ENCODE data around the gene MPDZ. TPM values are rescaled to one million over a fixed set of nuclear protein-coding genes. Genes with fewer than 3 reads are reported as not detected.
"Not testable (repeated sequence)": the region's sequence is repeated elsewhere in the genome, so short reads cannot be mapped to it uniquely, and the experiment has no call there.

MPDZ gene
- total and polyA plus RNA-seq, 2 experiments from 2014 or later, result 33.0 to 43.1 TPM

DNA sequence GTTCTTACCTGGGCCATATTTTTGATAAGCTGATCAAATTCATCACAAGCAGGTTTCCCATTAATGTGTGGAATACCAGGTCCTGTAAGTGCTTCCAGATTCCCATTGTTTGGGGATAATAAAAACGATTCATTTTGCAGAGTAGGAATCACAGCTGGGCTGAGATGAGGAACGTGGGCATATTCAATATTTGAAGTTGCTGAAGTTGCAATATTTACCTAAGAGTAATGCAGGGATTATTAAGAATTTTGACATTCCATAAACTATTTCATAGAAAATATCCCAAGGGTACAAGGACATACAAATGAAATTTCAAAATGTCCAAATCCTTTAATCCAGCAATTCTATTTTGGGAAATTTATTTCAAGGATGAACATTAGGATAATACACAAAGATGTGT, 55.1 kb downstream of the MPDZ start (continued):
- TF ChIP-seq, protein P1, sequence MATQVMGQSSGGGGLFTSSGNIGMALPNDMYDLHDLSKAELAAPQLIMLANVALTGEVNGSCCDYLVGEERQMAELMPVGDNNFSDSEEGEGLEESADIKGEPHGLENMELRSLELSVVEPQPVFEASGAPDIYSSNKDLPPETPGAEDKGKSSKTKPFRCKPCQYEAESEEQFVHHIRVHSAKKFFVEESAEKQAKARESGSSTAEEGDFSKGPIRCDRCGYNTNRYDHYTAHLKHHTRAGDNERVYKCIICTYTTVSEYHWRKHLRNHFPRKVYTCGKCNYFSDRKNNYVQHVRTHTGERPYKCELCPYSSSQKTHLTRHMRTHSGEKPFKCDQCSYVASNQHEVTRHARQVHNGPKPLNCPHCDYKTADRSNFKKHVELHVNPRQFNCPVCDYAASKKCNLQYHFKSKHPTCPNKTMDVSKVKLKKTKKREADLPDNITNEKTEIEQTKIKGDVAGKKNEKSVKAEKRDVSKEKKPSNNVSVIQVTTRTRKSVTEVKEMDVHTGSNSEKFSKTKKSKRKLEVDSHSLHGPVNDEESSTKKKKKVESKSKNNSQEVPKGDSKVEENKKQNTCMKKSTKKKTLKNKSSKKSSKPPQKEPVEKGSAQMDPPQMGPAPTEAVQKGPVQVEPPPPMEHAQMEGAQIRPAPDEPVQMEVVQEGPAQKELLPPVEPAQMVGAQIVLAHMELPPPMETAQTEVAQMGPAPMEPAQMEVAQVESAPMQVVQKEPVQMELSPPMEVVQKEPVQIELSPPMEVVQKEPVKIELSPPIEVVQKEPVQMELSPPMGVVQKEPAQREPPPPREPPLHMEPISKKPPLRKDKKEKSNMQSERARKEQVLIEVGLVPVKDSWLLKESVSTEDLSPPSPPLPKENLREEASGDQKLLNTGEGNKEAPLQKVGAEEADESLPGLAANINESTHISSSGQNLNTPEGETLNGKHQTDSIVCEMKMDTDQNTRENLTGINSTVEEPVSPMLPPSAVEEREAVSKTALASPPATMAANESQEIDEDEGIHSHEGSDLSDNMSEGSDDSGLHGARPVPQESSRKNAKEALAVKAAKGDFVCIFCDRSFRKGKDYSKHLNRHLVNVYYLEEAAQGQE (IDR thresholded peaks at IDR 0.05; ENCODE audit: unreplicated experiment), result no peak

DNA sequence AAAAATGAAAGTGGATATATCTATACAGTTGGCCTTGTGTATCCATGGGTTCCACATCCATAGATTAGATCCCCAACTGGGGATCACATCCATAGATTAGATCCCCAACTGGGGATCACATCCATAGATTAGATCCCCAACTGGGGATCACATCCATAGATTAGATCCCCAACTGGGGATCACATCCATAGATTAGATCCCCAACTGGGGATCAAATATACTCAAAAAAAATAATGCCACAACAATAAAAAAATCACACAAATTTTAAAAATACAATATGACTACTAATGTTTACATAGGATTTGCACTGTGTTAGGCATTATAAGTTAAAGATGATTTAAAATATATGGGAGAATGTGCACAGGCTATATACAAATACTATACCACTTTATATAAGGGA, 56.8 kb downstream of the MPDZ start:
- H3K36me3 Mint-ChIP-seq (ENCODE audit: low read depth); H3K4me3 Mint-ChIP-seq; H3K27me3 Mint-ChIP-seq (ENCODE audit: insufficient read depth, low read depth, poor library complexity): not testable (repeated sequence)

DNA sequence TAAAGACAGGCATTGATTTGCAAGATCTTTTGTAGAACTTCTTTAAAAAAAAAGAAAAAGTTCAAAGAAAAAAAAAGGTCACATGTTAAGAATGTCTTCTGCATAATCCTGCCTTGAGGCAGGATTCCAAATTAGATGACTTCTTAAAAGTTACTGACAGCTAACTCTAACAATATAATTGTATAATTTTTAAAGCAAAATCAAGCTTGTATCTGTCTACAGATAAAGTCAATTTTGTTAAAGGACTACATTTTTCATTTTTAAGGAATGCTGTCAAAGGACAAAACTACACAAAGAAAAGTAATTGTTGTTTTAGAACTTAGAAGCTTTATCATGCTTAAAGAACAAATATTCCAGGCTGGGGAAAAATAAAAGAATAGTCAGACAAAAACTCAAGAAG, 57.8 kb downstream of the MPDZ start:
- H3K27ac Mint-ChIP-seq, result no peak overlapping the region
- Histone ChIP-seq H3F3A (replicated peaks; ENCODE audit: low read depth) (no peaks in the 10 kb centered on the region), H3K4me2 (no peak overlapping the region), H4K20me1 (replicated peaks; ENCODE audit: insufficient read depth) (no peaks in the 10 kb centered on the region), H3K27me3 (ENCODE audit: insufficient read depth) (no peaks in the 10 kb centered on the region), H3K9me2 (ENCODE audit: insufficient read depth) (no peaks in the 10 kb centered on the region), H2AFZ (no peak overlapping the region), H3K27ac (ENCODE audit: low read depth) (no peak overlapping the region), H3K36me3 (ENCODE audit: insufficient read depth) (no peaks in the 10 kb centered on the region), H3K4me1 (ENCODE audit: insufficient read depth) (no peaks in the 10 kb centered on the region), H3K4me3 (no peak overlapping the region), H3K79me2 (replicated peaks; ENCODE audit: insufficient read depth) (no peaks in the 10 kb centered on the region)
- H3K9me3 Mint-ChIP-seq, result no peaks in the 10 kb centered on the region
- no peaks in the 10 kb centered on the region for H3K4me1 Mint-ChIP-seq
- H3K27me3 Mint-ChIP-seq (ENCODE audit: insufficient read depth, low read depth, poor library complexity), result no peaks in the 10 kb centered on the region
- H3K4me3 Mint-ChIP-seq, result no peak overlapping the region
- no peak for DNase-seq (ENCODE audit: low spot score)
- peaks cover 10% of the 10 kb centered on the region; the same call in 1 of the 3 replicates for H3K36me3 Mint-ChIP-seq (ENCODE audit: low read depth)
- ATAC-seq, result no peak
- TF ChIP-seq STAT1 (IDR thresholded peaks at IDR 0.05; ENCODE audit: unreplicated experiment) (no peak), NANOG (IDR thresholded peaks at IDR 0.05; ENCODE audit: borderline replicate concordance) (no peak), POLR2AphosphoS5 (IDR thresholded peaks at IDR 0.05; ENCODE audit: low read depth) (no peak), CREB1 (CRISPR knock-in tag; IDR thresholded peaks at IDR 0.05; ENCODE audit: low read depth) (no peak), ZNF114 (CRISPR knock-in tag; IDR thresholded peaks at IDR 0.05) (no peak)
- TF ChIP-seq, protein P1 (IDR thresholded peaks at IDR 0.05; ENCODE audit: unreplicated experiment), result no peak
- TF ChIP-seq, protein P2, sequence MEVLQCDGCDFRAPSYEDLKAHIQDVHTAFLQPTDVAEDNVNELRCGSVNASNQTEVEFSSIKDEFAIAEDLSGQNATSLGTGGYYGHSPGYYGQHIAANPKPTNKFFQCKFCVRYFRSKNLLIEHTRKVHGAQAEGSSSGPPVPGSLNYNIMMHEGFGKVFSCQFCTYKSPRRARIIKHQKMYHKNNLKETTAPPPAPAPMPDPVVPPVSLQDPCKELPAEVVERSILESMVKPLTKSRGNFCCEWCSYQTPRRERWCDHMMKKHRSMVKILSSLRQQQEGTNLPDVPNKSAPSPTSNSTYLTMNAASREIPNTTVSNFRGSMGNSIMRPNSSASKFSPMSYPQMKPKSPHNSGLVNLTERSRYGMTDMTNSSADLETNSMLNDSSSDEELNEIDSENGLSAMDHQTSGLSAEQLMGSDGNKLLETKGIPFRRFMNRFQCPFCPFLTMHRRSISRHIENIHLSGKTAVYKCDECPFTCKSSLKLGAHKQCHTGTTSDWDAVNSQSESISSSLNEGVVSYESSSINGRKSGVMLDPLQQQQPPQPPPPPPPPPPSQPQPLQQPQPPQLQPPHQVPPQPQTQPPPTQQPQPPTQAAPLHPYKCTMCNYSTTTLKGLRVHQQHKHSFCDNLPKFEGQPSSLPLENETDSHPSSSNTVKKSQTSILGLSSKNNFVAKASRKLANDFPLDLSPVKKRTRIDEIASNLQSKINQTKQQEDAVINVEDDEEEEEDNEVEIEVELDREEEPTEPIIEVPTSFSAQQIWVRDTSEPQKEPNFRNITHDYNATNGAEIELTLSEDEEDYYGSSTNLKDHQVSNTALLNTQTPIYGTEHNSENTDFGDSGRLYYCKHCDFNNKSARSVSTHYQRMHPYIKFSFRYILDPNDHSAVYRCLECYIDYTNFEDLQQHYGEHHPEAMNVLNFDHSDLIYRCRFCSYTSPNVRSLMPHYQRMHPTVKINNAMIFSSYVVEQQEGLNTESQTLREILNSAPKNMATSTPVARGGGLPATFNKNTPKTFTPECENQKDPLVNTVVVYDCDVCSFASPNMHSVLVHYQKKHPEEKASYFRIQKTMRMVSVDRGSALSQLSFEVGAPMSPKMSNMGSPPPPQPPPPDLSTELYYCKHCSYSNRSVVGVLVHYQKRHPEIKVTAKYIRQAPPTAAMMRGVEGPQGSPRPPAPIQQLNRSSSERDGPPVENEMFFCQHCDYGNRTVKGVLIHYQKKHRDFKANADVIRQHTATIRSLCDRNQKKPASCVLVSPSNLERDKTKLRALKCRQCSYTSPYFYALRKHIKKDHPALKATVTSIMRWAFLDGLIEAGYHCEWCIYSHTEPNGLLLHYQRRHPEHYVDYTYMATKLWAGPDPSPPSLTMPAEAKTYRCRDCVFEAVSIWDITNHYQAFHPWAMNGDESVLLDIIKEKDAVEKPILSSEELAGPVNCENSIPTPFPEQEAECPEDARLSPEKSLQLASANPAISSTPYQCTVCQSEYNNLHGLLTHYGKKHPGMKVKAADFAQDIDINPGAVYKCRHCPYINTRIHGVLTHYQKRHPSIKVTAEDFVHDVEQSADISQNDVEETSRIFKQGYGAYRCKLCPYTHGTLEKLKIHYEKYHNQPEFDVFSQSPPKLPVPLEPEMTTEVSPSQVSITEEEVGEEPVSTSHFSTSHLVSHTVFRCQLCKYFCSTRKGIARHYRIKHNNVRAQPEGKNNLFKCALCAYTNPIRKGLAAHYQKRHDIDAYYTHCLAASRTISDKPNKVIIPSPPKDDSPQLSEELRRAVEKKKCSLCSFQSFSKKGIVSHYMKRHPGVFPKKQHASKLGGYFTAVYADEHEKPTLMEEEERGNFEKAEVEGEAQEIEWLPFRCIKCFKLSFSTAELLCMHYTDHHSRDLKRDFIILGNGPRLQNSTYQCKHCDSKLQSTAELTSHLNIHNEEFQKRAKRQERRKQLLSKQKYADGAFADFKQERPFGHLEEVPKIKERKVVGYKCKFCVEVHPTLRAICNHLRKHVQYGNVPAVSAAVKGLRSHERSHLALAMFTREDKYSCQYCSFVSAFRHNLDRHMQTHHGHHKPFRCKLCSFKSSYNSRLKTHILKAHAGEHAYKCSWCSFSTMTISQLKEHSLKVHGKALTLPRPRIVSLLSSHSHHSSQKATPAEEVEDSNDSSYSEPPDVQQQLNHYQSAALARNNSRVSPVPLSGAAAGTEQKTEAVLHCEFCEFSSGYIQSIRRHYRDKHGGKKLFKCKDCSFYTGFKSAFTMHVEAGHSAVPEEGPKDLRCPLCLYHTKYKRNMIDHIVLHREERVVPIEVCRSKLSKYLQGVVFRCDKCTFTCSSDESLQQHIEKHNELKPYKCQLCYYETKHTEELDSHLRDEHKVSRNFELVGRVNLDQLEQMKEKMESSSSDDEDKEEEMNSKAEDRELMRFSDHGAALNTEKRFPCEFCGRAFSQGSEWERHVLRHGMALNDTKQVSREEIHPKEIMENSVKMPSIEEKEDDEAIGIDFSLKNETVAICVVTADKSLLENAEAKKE (CRISPR knock-in tag; IDR thresholded peaks at IDR 0.05), result no peak

More for the DNA sequence above, 56.8 kb downstream of the MPDZ start:
- H3K9me3 Mint-ChIP-seq; H3K27me3 ChIP-seq (ENCODE audit: insufficient read depth); H3K9me2 ChIP-seq (ENCODE audit: insufficient read depth); H3K4me3 ChIP-seq; H3K27ac Mint-ChIP-seq; DNase-seq (ENCODE audit: low spot score); H4K20me1 ChIP-seq (replicated peaks; ENCODE audit: insufficient read depth); ATAC-seq; H3K4me1 Mint-ChIP-seq; H3F3A ChIP-seq (replicated peaks; ENCODE audit: low read depth); H3K79me2 ChIP-seq (replicated peaks; ENCODE audit: insufficient read depth); H3K4me1 ChIP-seq (ENCODE audit: insufficient read depth); H3K27ac ChIP-seq (ENCODE audit: low read depth); H3K36me3 ChIP-seq (ENCODE audit: insufficient read depth); H3K4me2 ChIP-seq; H2AFZ ChIP-seq: not testable (repeated sequence)

Data from GM23338 (cell line).